ENCODE data around the gene SH2D3A.
"Not testable (repeated sequence)": the region's sequence is repeated elsewhere in the genome, so short reads cannot be mapped to it uniquely, and the experiment has no call there.

SH2D3A gene

GRCh38 chr19:6769006-6769619 lies 1.9 kb upstream of the SH2D3A start:
- TF ChIP-seq CTCF (IDR thresholded peaks at IDR 0.05; ENCODE audit: low read depth, low read length, missing control alignments): peak; percentile 47
- DNase-seq: no peak
- Histone ChIP-seq H3K27ac (no peak overlapping the region), H3K27me3 (replicated peaks) (no peaks in the 10 kb centered on the region), H3K4me3 (ENCODE audit: low read depth, low read length) (no peak overlapping the region), H3K36me3 (replicated peaks) (no peaks in the 10 kb centered on the region)
- in situ Hi-C loops (cut with HindIII; ENCODE audit: low pct_ligation_motif_present, low sequenced_read_pairs): no loop called here

DNA sequence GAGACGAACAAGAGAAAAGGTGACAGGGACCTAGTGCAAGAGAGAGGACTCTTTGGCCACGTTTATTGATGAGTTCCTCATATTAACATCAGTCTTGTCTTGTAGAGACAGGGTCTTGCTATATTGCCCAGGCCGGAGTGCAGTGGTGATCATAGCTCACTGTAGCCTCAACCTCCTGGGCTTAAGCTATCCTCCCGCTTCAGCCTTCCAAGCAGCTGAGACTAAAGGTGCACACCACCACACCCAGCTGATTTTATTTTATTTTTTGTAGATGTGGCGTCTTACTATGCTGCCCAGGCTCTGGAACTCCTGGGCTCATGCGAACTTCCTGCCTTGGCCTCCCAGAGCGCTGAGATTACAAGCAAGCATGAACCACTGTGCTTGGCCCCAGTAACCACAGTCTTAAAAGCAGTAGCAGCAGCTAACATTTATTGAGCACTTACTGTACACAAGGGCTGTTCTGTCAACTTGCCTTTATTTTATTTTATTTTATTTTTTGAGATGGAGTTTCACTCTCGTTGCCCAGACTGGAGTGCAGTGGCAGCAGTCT lies 1.1 kb upstream of the SH2D3A start:
- no peak for TF ChIP-seq CTCF (IDR thresholded peaks at IDR 0.05; ENCODE audit: low read depth, low read length, missing control alignments)
- in situ Hi-C loops (cut with HindIII; ENCODE audit: low pct_ligation_motif_present, low sequenced_read_pairs): no loop called here
- no peak for DNase-seq
- no peaks in the 10 kb centered on the region for H3K36me3 ChIP-seq (replicated peaks)
- H3K4me3 ChIP-seq (ENCODE audit: low read depth, low read length): no peak overlapping the region
- no peaks in the 10 kb centered on the region for H3K27me3 ChIP-seq (replicated peaks)
- no peak overlapping the region for H3K27ac ChIP-seq

DNA sequence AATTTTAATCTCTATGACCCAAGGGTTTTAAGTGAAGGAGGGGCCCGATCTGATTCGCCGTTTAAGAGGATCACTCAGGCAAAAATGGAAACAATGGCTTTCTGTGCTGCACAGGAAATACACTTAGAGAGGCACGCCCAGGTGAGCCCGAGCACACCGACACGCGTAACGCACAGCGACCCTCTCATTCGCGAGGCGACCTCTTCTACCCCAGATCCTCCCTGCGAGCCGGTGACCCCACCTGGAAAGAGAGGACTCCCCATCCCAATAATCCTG lies 216 bp downstream of the SH2D3A start:
- H3K27ac ChIP-seq: no peak overlapping the region

DNA sequence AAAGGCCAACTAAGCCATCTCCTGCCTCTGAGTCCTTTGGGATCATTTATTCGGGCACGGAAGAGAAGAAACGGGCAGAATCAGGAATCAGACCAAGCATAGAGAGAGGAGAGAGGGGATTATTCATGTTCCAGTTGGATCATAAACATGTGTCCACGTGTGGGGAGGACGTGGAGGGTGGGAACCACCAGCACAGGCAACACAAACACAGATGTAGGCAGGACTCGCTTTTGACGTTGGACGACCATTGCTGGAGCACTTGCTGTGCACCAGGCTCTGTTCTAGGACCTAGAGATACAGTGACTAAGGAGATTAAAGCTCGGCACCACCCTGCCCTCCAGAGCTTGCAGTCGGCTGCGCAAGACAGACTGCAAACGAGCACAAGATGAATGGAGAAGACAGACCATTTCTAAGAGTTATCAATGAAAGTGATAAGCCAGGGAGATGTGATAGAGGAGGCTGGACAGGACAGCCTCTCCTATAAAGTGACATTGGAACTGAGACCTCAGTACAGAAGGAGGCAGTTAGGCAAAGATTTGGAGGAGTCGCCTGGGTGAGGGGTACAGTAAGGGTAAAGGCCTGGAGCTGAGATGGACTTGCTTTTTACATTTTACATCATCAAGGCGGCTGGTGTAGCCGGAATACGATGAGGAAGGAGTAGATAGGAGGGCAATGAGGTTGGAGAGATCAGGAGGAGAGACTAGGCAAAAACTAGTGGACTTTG lies 716 bp downstream of the SH2D3A start:
- in situ Hi-C loops (cut with HindIII; ENCODE audit: low pct_ligation_motif_present, low sequenced_read_pairs): no loop called here
- H3K27ac ChIP-seq: no peak overlapping the region
- TF ChIP-seq CTCF (IDR thresholded peaks at IDR 0.05; ENCODE audit: low read depth, low read length, missing control alignments): no peak
- no peaks in the 10 kb centered on the region for H3K27me3 ChIP-seq (replicated peaks)
- H3K36me3 ChIP-seq (replicated peaks): no peaks in the 10 kb centered on the region
- no peak overlapping the region for H3K4me3 ChIP-seq (ENCODE audit: low read depth, low read length)
- no peak for DNase-seq

More for the DNA sequence above, 216 bp downstream of the SH2D3A start:
- no peaks in the 10 kb centered on the region for H3K36me3 ChIP-seq (replicated peaks)
- in situ Hi-C loops (cut with HindIII; ENCODE audit: low pct_ligation_motif_present, low sequenced_read_pairs): no loop called here
- H3K4me3 ChIP-seq (ENCODE audit: low read depth, low read length): no peak overlapping the region
- TF ChIP-seq CTCF (IDR thresholded peaks at IDR 0.05; ENCODE audit: low read depth, low read length, missing control alignments): no peak
- no peaks in the 10 kb centered on the region for H3K27me3 ChIP-seq (replicated peaks)
- DNase-seq: no peak

DNA sequence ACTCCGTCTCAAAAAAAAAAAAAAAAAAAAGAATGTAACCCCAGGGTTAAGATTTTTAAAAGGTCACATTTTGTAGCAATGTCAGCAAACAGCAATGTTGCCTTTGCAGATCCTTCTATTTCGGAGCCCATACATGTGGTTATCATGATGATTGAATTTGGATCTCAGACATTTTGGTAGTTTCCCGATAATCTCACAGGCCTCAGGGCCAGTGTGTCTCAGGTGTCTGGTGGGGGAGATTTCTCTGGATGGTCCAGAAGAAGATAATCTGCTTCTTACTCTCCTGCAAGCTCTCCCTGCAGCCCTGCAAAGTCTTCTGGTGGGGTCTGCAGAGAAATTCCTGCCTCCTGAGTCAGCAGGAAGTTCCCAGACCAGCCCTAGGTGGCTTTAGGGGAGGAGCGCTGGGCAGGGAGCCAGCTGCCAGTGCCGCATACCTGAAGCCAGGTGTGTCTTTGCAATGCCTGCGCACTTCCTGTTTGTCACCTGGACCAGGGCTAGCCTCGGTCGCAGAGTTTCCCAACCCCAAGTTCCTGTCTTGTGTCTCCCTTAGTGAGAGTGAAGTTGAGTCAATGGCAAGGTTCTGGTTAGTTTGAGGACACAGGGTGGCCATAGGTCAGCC lies 1.4 kb downstream of the SH2D3A start:
- no peak overlapping the region for H3K4me3 ChIP-seq (ENCODE audit: low read depth, low read length)
- H3K36me3 ChIP-seq (replicated peaks): no peaks in the 10 kb centered on the region
- in situ Hi-C loops (cut with HindIII; ENCODE audit: low pct_ligation_motif_present, low sequenced_read_pairs): no loop called here
- H3K27ac ChIP-seq: no peak overlapping the region
- no peaks in the 10 kb centered on the region for H3K27me3 ChIP-seq (replicated peaks)
- no peak for DNase-seq
- no peak for TF ChIP-seq CTCF (IDR thresholded peaks at IDR 0.05; ENCODE audit: low read depth, low read length, missing control alignments)

DNA sequence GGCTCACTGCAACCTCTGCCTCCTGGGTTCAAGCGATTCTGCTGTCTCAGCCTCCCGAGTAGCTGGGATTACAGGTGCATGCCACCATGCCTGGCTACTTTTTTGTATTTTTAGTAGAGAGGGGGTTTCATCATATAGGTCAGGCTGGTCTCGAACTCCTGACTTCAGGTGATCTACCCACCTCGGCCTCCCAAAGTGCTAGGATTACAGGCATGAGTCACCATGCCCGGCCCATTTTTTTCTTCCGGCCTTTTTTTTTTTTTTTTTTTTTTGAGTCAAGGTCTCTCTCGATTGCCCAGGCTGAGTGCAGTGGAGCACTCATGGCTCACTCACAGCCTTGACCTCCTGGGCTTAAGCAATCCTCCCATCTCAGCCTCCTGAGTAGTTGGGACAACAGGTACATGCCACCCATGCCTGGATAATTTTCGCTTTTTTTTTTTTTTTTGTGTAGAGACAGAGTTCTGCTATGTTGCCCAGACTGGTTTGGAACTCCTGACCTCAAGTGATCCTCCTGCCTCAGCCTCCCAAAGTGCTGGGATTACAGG lies 4.9 kb downstream of the SH2D3A start:
- in situ Hi-C loops (cut with HindIII; ENCODE audit: low pct_ligation_motif_present, low sequenced_read_pairs); DNase-seq; H3K36me3 ChIP-seq (replicated peaks); H3K4me3 ChIP-seq (ENCODE audit: low read depth, low read length); H3K27me3 ChIP-seq (replicated peaks); H3K27ac ChIP-seq: not testable (repeated sequence)
